NCI-H510A (cell line): ENCODE measurements around the gene CROCC2.

Experiments used
- DNase-seq: peaks from one replicate; lab custom pipeline; 2025; lab: John Stamatoyannopoulos, UW

The CROCC2 gene

DNA sequence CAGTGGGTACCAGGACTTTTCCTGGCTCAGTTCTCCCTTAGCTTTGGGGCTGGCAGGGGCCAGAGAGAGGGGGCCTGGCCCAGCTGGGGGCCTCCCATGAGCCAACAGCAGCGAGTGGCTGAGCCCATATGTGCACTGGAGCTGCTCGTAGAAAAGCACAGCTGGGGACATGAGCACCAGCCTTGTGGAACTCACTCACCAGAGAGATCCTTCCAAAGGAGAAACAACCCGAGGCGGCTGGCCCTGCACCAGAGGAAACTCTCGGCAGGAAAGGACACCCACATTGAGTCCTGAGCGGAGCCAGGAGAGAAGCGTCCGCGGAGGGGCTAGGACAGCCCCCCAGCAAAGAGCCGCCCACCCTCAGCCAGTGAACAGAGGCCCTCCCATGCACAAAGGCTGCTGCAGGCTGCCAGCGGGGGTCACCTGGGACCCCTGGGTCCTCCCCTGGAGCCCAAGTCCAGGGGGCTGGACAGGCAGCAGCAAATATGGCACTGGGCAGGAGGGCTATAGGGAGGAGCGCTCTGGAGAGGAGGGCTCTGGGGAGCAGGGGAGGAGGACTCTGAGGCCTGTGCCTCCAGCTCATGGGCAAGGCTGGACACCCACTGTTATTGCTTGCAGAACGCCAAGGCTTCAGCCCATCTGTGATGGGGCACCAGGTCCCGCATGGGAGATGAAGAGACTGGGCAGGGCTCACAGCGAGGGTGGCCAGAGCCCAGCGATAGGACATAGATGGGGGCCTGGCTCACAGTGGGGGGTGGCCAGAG is 50.2 kb downstream of the CROCC2 start:
- DNase-seq: no peak

DNA sequence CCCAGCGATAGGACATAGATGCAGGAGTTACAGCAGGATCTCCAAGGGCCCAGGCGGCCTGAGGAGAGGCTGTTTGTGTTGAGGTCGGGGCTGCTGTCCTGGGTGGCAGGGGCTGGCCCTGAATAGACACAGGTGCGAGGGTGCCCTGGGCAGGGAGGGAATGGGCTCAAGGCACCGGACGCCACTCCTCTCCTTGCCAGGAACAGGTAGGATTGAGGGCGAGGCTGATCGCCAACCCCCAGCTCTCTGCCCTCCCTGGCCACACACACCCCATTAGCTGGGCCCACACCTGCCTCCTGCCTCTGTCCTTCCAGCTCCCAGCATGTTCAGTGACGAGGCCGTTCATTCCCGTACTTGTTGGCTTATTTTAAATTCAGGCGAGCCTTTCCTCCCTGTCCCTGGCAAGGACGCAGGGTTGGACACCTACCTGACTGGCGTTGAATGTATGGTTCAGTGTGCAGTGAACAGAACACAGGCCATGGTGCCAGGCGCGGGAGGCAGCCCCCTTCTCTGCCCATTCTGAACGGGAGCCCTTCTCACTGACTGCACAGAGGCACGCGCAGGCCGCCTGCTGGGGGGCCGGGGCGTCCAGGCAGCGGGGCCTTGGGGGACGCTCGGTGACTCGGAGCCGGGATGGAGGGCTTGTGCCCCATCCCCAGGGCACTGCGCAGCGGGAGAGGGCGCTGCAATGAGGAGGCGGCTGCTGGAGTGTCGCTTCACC is 51.0 kb downstream of the CROCC2 start:
- no peak for DNase-seq

DNA sequence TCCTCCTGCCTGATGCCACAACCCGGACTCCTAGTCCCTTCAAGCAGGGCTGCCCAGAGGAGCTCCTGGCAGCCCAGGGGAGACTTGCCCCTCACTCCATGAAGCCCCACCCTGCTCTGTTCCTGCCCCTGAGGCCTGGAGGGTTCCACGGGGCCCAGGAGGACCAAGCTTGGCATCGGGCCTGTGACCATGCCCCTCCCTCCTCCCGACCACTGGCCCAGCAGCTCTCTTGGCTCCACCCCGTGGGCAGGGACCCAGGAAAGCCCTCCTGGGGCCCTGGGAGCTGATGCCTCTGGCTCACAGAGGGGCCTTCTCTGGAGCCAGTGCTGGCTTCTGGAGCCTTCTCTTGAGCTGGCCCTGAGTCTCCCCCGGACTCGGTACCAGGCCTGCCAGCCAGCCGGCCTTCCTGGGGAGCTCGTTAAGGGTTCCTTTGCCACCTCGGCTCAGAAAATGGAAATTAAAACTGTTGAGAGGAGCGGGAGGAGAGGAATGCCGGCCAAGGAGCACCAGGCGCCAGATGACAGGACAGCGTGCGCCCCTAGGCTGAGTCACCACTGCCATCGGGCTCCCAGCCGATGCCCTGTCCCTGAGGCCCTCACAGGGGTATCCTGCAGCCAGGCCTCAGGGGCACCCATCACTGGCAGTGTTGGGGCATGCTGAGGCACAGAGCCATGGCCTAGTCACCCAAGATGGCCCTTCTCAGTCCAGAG is 51.7 kb downstream of the CROCC2 start:
- DNase-seq: no peak

DNA sequence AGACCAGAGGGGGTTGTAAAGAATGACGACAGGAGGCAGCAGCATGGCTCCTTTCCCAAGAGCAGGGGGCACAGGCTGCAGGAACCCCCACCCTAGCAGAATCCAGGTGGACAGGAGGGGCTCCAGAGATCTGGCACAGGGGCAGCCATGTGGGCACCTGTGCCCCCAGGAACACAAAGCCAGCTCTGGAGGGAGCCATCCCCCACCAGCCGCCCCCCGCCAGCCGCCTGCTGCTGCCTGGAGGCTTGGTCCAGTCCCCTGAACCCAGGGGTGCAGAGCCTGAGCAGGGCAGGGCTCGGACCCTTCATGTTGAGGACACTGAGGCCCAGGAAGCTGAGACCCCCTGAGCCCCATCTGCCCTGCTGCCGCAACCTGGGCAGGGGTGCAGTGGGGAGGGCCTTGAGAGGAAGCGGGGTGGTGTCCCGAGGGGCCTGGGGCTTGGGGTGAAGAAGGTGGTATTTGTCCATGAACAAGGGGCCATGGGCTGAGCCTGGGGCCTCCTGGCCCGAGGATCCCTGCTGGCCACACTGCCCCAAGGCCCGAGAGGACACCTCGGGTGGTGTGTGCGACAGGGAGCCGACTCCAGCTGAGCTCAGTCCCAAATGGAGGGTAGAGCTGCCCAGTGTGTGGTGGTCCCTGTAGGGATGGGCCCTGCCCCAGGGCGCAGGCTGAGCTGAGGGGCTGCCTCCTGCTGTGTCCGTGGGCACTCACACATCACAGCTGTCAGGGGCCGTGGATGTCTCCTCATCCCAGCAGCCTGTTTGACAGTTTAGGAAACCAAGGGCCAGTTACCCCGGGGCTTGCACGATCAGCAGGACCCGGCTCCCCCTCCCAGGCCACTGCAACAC is 52.5 kb downstream of the CROCC2 start:
- no peak for DNase-seq

DNA sequence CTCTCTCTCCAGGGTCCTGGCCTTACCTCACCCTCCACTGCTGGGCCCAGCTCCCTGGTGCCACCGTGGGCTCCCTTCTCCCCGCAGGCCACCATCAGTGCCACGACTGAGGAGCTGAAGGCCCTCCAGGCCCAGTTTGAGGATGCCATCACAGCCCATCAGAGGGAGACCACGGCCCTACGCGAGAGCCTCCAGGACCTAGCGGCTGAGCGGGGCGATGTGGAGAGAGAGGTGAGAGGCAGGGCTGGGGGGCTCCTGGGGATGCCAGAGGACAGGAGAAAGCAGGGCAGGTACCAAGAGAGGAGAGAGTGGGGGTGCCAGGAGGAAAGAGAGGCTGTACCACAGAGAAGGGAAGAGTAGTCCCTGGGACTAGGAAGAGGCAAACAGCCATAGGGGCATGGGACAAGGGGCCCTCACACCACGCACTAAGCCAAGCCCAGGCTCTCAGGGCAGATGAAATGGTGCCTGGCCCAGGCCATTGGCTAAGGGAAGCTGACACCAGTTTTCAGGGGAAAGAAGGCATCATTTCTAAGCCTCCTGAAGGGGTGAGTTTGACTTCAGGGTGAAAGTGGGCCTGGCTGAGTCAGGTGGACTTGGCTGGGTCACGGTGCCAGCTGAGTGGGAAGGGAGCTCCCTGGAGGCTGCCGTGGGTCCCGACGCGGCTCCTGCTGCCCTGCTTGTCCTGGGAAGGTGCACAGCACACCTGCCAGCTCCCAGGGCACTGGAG is 53.2 kb downstream of the CROCC2 start:
- DNase-seq: no peak

DNA sequence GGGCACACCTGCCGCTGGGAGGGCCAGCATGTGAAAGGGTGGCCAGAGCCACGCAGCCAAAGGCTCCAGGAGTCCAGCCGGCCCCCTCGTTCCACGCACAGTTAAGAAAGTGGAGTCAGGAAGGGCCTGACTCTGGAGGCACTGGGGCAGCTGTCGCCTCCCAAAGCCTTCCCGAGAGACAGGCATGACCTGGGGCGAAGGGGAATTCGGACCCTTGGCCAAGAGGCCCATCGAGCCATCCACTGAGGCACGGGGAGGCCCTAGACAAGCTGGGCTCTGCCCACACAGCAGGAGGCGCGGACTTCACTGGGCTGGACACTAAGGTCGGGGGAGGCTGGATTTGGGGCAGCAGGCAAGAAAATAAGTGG is 53.8 kb downstream of the CROCC2 start:
- no peak for DNase-seq

DNA sequence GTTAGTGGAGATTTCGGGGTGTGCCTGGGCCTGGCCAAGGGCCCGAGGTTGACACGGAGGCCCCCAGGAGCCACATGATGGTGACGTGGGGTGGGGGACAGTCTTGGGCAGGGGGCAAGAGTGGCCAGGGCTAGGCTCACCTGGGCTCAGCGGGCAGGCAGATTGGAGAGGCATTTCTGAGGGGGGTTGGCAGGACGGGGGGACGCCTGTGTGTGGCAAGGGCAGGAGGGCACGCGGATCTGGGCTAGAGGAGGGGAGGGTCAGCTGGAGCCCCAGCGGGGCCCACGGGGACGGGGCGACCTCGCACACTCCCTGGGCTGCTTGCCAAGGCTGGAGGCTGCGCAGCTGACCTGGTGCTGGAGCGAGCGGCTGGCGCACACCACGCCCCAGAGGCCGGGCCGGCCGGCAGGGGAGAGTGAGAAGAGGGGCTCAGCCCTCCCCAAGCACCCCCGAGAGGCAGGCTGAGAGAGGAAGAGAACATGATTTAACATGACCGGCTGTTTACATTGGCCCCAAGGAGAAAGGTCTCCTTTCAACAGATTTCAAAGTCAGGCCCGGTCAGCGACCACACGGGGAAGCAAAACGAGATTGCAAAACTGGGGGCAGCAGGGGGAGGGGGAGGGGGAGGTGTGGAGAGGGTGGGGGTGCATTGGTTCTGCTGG is 54.3 kb downstream of the CROCC2 start:
- DNase-seq: no peak

DNA sequence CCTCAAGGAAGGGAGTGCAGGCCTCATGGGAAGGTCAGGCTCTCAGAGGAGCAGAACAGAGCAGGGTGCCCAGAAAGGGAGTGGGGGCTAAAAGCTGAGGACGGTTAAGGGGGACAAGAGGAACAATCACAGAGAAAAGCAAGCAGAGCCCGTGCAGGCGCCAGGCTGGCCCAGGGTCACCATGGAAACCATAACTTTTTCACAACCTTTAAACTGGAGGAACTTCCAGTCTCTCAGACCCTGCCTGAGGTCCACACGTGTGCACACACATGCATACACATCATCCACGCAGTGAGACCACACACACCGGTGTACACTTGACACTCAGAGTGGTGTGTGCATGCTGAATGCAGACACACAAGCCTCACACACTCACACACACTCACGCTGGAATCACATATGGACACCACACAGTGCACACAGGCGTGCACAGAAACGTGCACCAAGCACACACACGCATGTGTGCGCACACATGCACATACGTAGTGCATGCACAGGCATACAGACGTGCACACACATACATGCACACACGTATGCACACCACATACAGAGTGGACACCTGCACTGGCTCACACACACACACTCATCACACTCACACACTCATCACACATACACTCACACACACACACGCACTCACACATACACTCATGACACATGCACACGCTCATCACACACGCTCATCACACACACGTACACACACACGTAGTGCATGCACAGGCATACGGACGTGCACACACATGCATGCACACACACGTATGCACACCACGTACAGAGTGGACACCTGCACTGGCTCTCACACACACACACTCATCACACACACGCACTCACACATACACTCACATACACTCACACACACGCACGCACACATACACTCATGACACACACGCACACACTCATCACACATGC is 55.1 kb downstream of the CROCC2 start:
- no peak for DNase-seq

DNA sequence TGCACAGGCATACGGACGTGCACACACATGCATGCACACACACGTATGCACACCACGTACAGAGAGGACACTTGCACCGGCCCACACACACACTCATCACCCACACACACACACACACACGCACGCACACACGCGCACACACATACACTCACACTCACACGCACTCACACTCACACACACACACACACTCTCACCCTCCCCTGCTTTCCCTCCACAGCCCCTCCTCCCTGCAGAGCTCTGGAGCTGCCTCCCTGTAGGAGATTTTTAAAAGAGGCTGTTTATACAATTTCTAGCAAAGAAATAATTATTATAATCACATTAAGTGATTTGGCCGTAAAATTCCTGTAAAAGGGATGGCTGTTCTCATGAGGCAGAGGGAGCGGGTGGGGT is 55.8 kb downstream of the CROCC2 start:
- no peak for DNase-seq

DNA sequence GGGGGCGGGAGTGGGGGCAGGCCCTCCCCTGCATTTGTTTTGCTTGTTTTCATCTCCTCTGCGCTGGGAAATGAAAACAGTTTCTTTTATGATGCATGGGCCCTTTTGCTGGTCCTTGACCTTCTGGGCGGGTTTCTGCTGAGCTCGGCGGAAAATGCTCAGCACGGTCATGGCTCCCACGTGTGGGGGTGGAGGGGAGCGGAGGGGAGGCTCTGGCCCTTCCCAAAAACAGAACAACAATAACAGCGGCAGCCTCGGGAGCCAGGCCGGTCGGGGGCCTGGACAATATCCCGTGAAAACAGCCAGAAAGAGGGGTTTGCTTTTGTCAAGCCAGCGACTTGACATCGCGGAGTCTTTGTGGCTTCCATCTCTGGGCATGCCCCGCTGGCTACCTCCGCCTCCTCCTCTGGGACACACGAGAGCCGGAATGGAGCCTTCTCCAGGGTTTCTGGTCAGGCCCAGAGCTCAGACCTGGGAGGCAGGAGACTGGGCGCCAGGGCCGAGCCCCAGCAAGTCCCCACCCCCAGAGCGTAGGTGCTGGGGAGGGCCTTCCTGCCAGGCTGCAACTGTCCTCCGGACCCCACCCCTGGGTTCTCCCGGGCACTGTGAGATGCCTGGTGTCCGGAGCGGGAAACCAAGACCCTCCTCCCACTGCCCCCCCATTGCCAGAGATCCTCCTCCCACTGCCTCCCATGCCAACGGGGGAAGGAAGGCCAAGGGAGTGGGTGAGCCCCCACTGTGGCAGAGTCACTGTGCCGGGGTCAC is 56.3 kb downstream of the CROCC2 start:
- DNase-seq: no peak

DNA sequence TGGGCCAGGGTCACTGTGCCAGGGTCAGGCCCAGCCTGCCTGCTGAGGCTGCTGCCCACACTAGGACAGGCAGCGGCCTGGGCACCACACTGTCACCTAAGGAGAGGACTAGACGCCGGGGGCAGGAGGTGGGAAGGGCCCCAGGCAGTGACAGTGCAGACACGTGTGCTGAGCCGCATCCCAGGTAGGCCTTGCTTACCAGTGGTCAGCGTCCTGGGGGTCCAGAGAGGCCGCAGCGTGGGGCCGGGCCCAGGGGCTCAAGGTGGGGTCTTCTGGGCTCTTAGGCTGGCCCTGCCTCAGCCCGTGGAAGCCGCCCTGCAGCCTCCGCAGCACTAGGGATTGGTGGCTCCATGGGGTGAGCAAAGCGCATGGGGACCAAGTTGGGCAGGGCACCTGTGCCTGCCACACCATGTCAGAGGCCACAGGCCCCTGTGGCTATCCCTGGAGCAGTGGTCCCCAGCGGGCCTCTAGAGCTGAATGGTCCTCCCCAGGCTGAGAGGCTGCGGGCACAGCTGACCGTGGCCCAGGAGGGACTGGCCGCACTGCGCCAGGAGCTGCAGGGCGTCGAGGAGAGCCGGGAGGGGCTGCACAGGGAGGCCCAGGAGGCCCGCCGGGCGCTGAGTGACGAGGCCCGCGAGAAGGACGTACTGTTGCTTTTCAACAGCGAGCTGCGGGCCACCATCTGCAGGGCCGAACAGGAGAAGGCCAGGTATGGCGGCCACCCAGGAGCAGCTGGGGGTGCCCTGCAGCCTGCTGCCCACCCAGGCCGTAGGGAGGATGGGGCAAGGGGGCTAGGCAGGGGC is 57.1 kb downstream of the CROCC2 start:
- DNase-seq: no peak

DNA sequence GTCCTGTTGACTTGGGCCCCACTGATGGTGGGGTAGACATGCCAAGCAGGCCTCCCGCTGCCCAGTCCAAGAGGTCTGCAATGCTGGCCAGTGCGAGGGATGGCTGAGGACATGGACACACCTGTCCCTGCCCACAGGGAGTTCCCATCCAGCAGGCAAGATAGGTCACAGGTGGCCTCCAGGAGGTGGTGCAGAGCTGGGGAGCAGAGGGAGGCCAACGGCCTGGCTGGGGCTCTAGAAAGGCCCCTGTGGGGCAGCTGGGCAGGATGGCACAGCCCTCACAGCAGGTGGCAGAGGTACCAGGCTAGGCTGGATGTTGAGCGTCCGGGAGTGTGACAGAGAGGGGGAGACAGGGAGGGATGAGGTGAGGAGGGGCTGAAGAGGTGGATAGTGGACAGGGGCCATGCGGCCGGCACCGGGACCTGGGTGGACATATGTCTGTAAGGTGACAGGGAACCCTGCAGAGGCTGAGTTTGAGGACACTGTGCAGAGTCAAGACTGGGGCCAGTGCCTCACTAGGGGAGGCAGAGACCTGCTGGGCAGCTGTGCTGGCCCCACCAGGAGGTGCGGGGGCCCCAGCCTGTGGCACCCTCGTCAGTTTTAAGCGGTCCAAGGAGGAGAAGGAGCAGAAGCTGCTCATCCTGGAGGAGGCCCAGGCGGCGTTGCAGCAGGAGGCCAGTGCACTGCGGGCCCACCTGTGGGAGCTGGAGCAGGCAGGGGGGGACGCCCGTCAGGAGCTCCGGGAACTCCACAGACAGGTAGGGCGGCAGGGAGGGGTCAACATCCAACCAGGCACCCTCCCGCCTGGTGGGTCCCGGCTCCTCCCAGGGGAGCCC is 58.0 kb downstream of the CROCC2 start:
- DNase-seq: no peak

DNA sequence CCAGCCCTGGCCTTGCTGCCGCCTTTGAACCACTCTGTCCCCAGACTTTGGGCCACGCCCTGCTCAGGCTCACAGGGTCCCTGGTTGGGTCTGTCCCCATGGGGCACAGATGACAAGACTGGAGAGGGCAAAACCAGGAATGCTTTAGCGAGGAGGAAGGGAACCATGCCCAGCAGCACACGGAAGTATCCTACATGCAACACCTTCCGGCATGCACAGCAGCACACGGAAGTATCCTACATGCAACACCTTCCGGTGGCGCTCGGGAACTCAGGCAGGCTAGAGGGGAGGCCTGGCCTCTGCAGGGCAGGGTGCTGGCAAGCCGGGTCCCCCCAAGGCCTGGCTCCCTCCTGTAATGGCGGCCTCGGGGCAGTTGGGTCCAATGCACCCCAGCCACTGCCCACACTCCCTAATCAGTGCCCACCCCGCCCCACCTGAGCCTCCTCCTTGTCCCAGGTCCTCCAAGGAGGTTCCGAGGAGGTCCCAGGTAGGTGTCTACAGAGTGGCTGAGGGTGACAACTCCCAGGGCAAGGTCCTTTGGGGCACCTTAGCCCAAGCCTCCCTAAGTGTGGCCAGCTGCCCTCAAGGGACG is 58.7 kb downstream of the CROCC2 start:
- DNase-seq: no peak

DNA sequence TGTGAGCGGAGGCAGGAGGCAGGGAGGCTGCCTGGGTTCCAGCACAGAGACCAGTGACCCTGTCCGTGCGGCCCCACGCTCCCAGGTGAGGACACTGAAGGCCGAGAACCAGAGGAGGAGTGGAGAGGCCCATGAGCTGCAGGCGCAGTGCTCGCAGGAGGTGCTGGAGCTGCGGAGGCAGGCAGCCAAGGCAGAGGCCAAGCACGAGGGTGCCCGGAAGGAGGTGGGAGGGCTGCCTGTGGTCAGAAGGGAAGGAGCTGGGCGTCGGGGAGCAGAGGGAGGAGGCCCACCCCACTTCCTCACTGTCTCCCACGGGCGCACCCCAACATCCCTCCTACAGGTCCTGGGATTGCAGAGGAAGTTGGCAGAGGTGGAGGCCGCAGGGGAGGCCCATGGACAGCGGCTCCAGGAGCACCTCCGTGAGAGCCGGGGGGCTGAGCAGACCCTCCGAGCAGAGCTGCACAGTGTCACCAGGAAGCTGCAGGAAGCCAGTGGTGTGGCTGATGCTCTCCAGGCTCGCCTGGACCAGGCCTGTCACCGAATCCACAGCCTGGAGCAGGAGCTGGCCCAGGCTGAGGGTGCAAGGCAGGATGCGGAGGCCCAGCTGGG is 59.3 kb downstream of the CROCC2 start:
- no peak for DNase-seq

DNA sequence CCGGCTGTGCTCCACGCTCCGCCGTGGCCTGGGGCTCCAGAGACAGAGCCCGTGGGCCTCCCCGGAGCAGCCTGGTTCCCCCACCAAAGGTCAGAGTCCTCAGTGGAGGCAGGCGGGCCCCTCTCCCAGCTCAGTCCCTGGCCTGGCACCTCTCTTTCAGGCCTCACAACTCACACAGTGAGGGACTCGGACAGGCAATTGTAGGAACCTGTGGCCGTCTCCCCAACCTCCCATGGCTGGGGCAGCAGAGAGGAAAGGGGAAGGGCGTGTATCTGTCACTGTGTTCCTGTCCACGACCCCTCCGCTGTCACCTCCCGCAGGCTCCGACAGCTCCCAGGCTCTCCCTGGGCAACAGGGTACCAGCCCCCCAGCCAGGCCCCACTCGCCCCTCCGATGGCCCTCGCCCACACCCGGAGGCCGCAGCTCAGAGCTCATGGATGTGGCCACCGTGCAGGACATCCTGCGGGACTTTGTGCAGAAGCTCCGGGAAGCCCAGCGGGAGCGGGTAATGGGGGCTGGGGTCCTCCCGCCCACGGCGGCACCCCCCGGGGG is 59.8 kb downstream of the CROCC2 start:
- no peak for DNase-seq

DNA sequence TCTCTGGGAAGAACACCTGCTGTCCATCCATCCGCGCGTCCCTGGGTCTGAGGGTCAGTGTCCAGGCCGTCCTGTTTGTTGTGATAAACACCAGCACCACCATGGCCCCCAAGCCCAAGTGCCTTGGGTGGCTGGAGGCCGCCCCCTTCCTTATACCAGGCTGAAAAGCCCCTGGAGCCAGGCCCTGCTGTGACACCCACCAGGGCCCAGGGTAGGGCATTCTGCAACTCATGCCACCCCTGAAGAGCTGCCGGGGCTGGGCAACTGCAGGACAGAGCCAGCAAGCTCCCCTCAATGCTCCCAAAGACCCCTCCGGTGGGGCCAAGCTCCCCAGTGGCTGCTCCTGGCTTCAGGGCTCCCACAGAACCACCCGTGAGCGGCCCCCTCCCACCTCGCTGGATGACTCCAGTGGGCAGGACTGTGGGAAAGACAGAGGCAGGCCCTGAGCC is 60.3 kb downstream of the CROCC2 start:
- DNase-seq: no peak
